HepG2 (cell line): Measurements from ENCODE around the gene TPGS1. TPM values are rescaled to one million over a fixed set of nuclear protein-coding genes. Genes with fewer than 3 reads are reported as not detected.

Source experiments
- CBX1 ChIP-seq: IDR thresholded peaks from one replicate; pipeline ENCODE4 v1.6.1; 2016; ENCODE audit warnings: antibody characterized with exemption, low read depth
- ELF1 ChIP-seq: sonication (generic); formaldehyde crosslinking; IDR thresholded peaks from 2 replicates; pipeline ENCODE4 v1.4.0; 2020; ENCODE audit warnings: missing genetic modification reagents
- GATA4 ChIP-seq: sonication (generic); IDR thresholded peaks from 2 replicates; pipeline ENCODE4 v1.6.1; 2016; ENCODE audit warnings: antibody characterized with exemption, low read depth, borderline replicate concordance
- MBD4 ChIP-seq: IDR thresholded peaks from 2 replicates; pipeline ENCODE4 v1.6.1; 2012; ENCODE audit warnings: low read length, inconsistent platforms, borderline replicate concordance
- MLX ChIP-seq: IDR thresholded peaks from 2 replicates; pipeline ENCODE4 v1.6.1; 2016
- RBFOX2 ChIP-seq: fragments of 200-400 bp; formaldehyde crosslinking; IDR thresholded peaks from 2 replicates; pipeline ENCODE4 v1.6.1; 2017; ENCODE audit warnings: low read depth, mild to moderate bottlenecking, low read length
- SP2 ChIP-seq: sonication (generic); formaldehyde crosslinking; IDR thresholded peaks from 2 replicates; pipeline ENCODE4 v1.5.1; 2020; ENCODE audit warnings: mild to moderate bottlenecking, missing genetic modification reagents
- ZBTB10 ChIP-seq: sonication (generic); formaldehyde crosslinking; IDR thresholded peaks from 2 replicates; pipeline ENCODE4 v1.4.0; 2020; ENCODE audit warnings: missing genetic modification reagents, borderline replicate concordance
- ZNF260 ChIP-seq: sonication (generic); formaldehyde crosslinking; IDR thresholded peaks from 2 replicates; pipeline ENCODE4 v1.4.0; 2020; ENCODE audit warnings: missing genetic modification reagents, low read depth, mild to moderate bottlenecking, borderline replicate concordance
- ZNF282 ChIP-seq: fragments of 450-650 bp; IDR thresholded peaks from 2 replicates; pipeline ENCODE4 v1.6.1; 2018; ENCODE audit not compliant: partially characterized antibody
- ZNF292 ChIP-seq: sonication (generic); formaldehyde crosslinking; IDR thresholded peaks from 2 replicates; pipeline ENCODE4 v1.8.1; 2022; ENCODE audit warnings: mild to moderate bottlenecking, low read depth, missing genetic modification reagents, borderline replicate concordance
- ZNF333 ChIP-seq: sonication (generic); formaldehyde crosslinking; IDR thresholded peaks from 2 replicates; pipeline ENCODE4 v1.4.0; 2020; ENCODE audit warnings: mild to moderate bottlenecking, missing genetic modification reagents, borderline replicate concordance
- ZNF609 ChIP-seq: sonication (generic); formaldehyde crosslinking; IDR thresholded peaks from 2 replicates; pipeline ENCODE4 v1.4.0; 2020; ENCODE audit warnings: mild to moderate bottlenecking, missing genetic modification reagents, borderline replicate concordance
- ZNF781 ChIP-seq: sonication (generic); formaldehyde crosslinking; IDR thresholded peaks from 2 replicates; pipeline ENCODE4 v1.5.1; 2020; ENCODE audit warnings: borderline replicate concordance, mild to moderate bottlenecking, missing genetic modification reagents; ENCODE audit errors: not compliant biosample characterization
- ZNF878 ChIP-seq: sonication (generic); formaldehyde crosslinking; IDR thresholded peaks from 2 replicates; pipeline ENCODE4 v1.8.1; 2023; ENCODE audit warnings: mild to moderate bottlenecking, missing genetic modification reagents, moderate library complexity
- ZUFSP ChIP-seq: sonication (generic); formaldehyde crosslinking; IDR thresholded peaks from 2 replicates; pipeline ENCODE4 v1.9.0; 2021; ENCODE audit warnings: missing genetic modification reagents, mild to moderate bottlenecking, borderline replicate concordance
- polyA plus RNA-seq, 8 experiments: library from polyadenylated mRNA; depleted of rRNA in 3 of 8; stranded (reverse) in 7 of 8; unstranded in 1 of 8; fragments of >200 nt; fragmentation: Illumina TruSeq in 4 of 8; extraction: Trizol in 4 of 8; gene quantifications; 2 replicates each; pipeline versions ENCODE4 v1.2.1 to v1.2.3, GENCODE V29; 2011 to 2016; ENCODE audit warnings: low read depth in 4 of 8, missing spikeins in 1 of 8, mixed read lengths in 1 of 8; ENCODE audit not compliant: insufficient read depth in 1 of 8
- total RNA-seq, 5 experiments: library from RNA; depleted of rRNA; stranded (reverse); fragments of >200 nt; fragmentation: Illumina TruSeq; extraction: Trizol; gene quantifications; 2 replicates each; pipeline ENCODE4 v1.2.3, GENCODE V29; 2016; ENCODE audit warnings: low read depth in 1 of 5
- TF ChIP-seq, protein P1 (sequence below): sonication (generic); formaldehyde crosslinking; conservative IDR thresholded peaks from 2 replicates; pipeline ENCODE4 v1.8.0; 2022; ENCODE audit warnings: missing genetic modification reagents

TPGS1 gene
- total and polyA plus RNA-seq, 2 of the 13 experiments (the other 11 are each of a cell fraction or from before 2014, with no cell fraction given) = 1.1 to 6.2 TPM

DNA sequence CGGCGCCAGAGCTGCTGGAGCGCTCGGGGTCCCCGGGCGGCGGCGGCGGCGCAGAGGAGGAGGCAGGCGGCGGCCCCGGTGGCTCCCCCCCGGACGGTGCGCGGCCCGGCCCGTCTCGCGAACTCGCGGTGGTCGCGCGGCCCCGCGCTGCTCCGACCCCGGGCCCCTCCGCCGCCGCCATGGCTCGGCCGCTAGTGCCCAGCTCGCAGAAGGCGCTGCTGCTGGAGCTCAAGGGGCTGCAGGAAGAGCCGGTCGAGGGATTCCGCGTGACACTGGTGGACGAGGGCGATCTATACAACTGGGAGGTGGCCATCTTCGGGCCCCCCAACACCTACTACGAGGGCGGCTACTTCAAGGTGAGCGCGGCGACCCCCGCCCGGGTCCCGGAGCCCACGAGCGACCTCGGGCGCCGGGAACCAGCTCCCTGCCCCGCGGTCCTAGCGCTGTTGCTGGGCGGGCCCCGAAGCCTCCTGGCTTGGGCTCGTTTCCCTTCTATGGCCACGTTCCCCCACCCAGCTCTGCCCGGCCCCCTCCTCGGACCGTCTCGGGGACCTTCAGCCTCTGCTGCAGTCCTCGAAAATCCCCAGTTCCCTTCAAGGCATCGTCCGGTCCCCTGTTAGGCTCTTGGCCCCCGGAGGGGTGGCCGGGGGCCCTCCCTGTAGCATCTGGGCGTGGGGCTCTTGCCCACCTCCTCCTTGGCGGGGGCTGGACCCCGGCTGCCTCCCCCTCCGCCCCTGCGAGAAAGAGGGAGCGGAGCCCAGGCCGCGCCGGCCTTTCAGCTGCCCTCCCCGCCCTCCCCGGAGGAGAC is 24.7 kb downstream of the TPGS1 start, which contains the start of gene CDC34 (continued):
- no peak for TF ChIP-seq MBD4
- 0 out of 2 replicates have a peak, but pooled peaks have one; percentile 11 for TF ChIP-seq ZNF609
- TF ChIP-seq ZBTB10 (CRISPR knock-in tag) = no peak
- peak; percentile 65 for TF ChIP-seq RBFOX2
- no peak for TF ChIP-seq MLX (CRISPR knock-in tag)
- TF ChIP-seq ZNF878 (CRISPR knock-in tag) = no peak
- TF ChIP-seq CBX1 = no peak
- TF ChIP-seq GATA4 = no peak
- no peak for TF ChIP-seq ZUFSP
- TF ChIP-seq ZNF282 = no peak
- no peak for TF ChIP-seq ZNF260 (CRISPR knock-in tag)
- no peak for TF ChIP-seq SP2 (CRISPR knock-in tag)
- no peak for TF ChIP-seq ZNF292 (CRISPR knock-in tag)
- no peak for TF ChIP-seq ZNF781
- TF ChIP-seq, protein P1, sequence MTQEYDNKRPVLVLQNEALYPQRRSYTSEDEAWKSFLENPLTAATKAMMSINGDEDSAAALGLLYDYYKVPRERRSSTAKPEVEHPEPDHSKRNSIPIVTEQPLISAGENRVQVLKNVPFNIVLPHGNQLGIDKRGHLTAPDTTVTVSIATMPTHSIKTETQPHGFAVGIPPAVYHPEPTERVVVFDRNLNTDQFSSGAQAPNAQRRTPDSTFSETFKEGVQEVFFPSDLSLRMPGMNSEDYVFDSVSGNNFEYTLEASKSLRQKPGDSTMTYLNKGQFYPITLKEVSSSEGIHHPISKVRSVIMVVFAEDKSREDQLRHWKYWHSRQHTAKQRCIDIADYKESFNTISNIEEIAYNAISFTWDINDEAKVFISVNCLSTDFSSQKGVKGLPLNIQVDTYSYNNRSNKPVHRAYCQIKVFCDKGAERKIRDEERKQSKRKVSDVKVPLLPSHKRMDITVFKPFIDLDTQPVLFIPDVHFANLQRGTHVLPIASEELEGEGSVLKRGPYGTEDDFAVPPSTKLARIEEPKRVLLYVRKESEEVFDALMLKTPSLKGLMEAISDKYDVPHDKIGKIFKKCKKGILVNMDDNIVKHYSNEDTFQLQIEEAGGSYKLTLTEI = no peak
- TF ChIP-seq ELF1 (CRISPR knock-in tag) = no peak
- no peak for TF ChIP-seq ZNF333 (CRISPR knock-in tag)
